ENCODE measurements around the gene TNRC6B.
A peak's percentile ranks its signal among the peaks of the same experiment; 100 is the strongest.

TNRC6B gene

DNA sequence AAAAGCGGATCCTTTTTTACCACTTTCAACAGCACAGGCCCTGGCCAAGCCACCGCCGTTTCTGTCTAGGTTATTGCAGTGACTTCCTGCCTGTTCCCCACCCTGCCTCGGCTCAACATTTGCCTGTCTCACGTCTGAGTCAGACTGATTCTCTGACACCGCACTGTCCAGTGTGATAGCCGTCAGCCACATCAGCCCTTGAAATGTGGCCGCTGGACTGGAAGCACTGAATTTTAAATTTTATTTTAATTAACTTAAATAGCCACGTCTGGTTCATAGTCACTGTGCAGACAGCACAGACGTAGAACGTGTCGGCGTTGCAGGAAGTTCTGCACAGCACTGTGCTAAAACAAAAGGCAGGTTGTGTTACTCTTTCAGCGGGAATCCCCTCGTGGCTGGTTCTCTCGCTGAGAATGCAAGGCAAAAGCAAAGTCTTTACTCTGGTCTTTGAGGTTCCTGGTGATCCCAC is 112.3 kb downstream of the TNRC6B start:
- Histone ChIP-seq H3K9me3 (ENCODE audit: low read length) (no peaks in the 10 kb centered on the region), H3K9ac (ENCODE audit: low read length) (peak overlapping the region; percentile 33; the same call in 1 of the 2 replicates), H3F3A (ENCODE audit: insufficient read depth, low read length) (no peaks in the 10 kb centered on the region), H2AFZ (ENCODE audit: low read length) (no peak overlapping the region), H3K79me2 (ENCODE audit: insufficient read depth, low read length) (no peaks in the 10 kb centered on the region), H3K4me1 (ENCODE audit: insufficient read depth, low read length, severe bottlenecking) (peaks cover 19% of the 10 kb centered on the region), H3K4me2 (ENCODE audit: low read length) (peak overlapping the region; percentile 38; the same call in 1 of the 2 replicates), H3K9me2 (ENCODE audit: low read depth, low read length) (no peaks in the 10 kb centered on the region), H3K27ac (ENCODE audit: low read depth, low read length, poor library complexity, severe bottlenecking) (peak overlapping the region; percentile 80), H3K36me3 (ENCODE audit: insufficient read depth, low read length) (peaks cover 87% of the 10 kb centered on the region), H4K20me1 (ENCODE audit: insufficient read depth, low read length) (no peaks in the 10 kb centered on the region), H3K4me3 (ENCODE audit: low read depth, low read length, poor library complexity, severe bottlenecking) (peak overlapping the region; percentile 14), H3K27me3 (ENCODE audit: insufficient read depth, low read length) (no peaks in the 10 kb centered on the region)
- TF ChIP-seq, protein P1, sequence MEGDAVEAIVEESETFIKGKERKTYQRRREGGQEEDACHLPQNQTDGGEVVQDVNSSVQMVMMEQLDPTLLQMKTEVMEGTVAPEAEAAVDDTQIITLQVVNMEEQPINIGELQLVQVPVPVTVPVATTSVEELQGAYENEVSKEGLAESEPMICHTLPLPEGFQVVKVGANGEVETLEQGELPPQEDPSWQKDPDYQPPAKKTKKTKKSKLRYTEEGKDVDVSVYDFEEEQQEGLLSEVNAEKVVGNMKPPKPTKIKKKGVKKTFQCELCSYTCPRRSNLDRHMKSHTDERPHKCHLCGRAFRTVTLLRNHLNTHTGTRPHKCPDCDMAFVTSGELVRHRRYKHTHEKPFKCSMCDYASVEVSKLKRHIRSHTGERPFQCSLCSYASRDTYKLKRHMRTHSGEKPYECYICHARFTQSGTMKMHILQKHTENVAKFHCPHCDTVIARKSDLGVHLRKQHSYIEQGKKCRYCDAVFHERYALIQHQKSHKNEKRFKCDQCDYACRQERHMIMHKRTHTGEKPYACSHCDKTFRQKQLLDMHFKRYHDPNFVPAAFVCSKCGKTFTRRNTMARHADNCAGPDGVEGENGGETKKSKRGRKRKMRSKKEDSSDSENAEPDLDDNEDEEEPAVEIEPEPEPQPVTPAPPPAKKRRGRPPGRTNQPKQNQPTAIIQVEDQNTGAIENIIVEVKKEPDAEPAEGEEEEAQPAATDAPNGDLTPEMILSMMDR (IDR thresholded peaks at IDR 0.05; ENCODE audit: low read length) = no peak
- TF ChIP-seq EZH2 (IDR thresholded peaks at IDR 0.05; ENCODE audit: borderline replicate concordance, low read length) = no peak

DNA sequence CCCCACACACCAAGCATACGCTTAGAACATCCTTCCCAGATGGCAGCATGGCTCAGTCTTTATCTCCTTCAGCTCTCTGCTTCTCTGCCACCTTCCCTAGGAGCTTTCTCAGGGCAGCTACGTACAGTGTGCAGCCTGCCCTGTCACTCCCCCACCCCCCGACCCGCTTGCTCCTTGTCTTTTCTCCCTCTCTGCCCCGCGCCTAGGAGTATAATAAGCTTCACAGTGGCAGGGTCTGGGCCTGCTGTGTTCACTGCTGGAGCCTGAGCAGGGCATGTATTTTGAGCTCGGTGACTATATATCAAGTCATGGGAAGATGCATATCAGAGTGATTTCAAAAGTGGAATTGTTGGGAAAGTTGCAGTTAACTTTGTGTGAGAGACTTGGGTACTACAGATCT is 112.8 kb downstream of the TNRC6B start:
- no peaks in the 10 kb centered on the region for H3K79me2 ChIP-seq (ENCODE audit: insufficient read depth, low read length)
- no peaks in the 10 kb centered on the region for H3K9me3 ChIP-seq (ENCODE audit: low read length)
- H3K4me1 ChIP-seq (ENCODE audit: insufficient read depth, low read length, severe bottlenecking) = peaks cover 19% of the 10 kb centered on the region
- H4K20me1 ChIP-seq (ENCODE audit: insufficient read depth, low read length) = no peaks in the 10 kb centered on the region
- no peaks in the 10 kb centered on the region for H3K9me2 ChIP-seq (ENCODE audit: low read depth, low read length)
- H3K4me2 ChIP-seq (ENCODE audit: low read length) = peak overlapping the region; percentile 38; the same call in 1 of the 2 replicates
- no peaks in the 10 kb centered on the region for H3K27me3 ChIP-seq (ENCODE audit: insufficient read depth, low read length)
- H3K9ac ChIP-seq (ENCODE audit: low read length) = peak overlapping the region; percentile 33; the same call in 1 of the 2 replicates
- H2AFZ ChIP-seq (ENCODE audit: low read length) = no peak overlapping the region
- H3F3A ChIP-seq (ENCODE audit: insufficient read depth, low read length) = no peaks in the 10 kb centered on the region
- H3K4me3 ChIP-seq (ENCODE audit: low read depth, low read length, poor library complexity, severe bottlenecking) = no peak overlapping the region
- TF ChIP-seq, protein P1 (IDR thresholded peaks at IDR 0.05; ENCODE audit: low read length) = no peak
- TF ChIP-seq EZH2 (IDR thresholded peaks at IDR 0.05; ENCODE audit: borderline replicate concordance, low read length) = no peak
- H3K27ac ChIP-seq (ENCODE audit: low read depth, low read length, poor library complexity, severe bottlenecking) = peak overlapping the region; percentile 80
- peaks cover 85% of the 10 kb centered on the region for H3K36me3 ChIP-seq (ENCODE audit: insufficient read depth, low read length)

DNA sequence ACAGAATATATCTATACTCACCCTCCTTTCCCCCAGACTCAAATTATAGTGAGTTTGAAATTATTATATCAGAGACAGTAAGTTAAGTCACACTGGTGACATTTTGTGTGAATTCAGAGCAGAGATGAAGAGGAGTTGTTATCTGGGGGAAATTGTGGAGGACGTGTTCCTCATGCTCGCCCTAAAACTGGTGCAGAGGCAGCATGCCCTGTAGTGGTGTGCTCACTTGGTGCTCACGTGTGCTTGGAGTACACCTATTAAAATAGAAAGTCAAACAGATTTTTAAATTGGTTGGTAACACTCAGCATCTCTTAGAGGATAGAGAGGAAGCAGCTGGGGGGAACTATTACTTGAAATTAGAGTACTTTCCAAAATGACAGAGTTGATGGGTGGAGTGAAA is 117.0 kb downstream of the TNRC6B start:
- no peaks in the 10 kb centered on the region for H3K79me2 ChIP-seq (ENCODE audit: insufficient read depth, low read length)
- H3F3A ChIP-seq (ENCODE audit: insufficient read depth, low read length) = no peaks in the 10 kb centered on the region
- H3K9ac ChIP-seq (ENCODE audit: low read length) = no peak overlapping the region
- no peaks in the 10 kb centered on the region for H3K9me2 ChIP-seq (ENCODE audit: low read depth, low read length)
- no peak overlapping the region for H3K4me2 ChIP-seq (ENCODE audit: low read length)
- peaks cover 71% of the 10 kb centered on the region for H3K36me3 ChIP-seq (ENCODE audit: insufficient read depth, low read length)
- no peaks in the 10 kb centered on the region for H4K20me1 ChIP-seq (ENCODE audit: insufficient read depth, low read length)
- no peak for TF ChIP-seq EZH2 (IDR thresholded peaks at IDR 0.05; ENCODE audit: borderline replicate concordance, low read length)
- TF ChIP-seq, protein P1 (IDR thresholded peaks at IDR 0.05; ENCODE audit: low read length) = no peak
- peaks cover 10% of the 10 kb centered on the region for H3K4me1 ChIP-seq (ENCODE audit: insufficient read depth, low read length, severe bottlenecking)
- H2AFZ ChIP-seq (ENCODE audit: low read length) = no peak overlapping the region
- no peak overlapping the region for H3K4me3 ChIP-seq (ENCODE audit: low read depth, low read length, poor library complexity, severe bottlenecking)
- H3K27me3 ChIP-seq (ENCODE audit: insufficient read depth, low read length) = no peaks in the 10 kb centered on the region
- no peak overlapping the region for H3K27ac ChIP-seq (ENCODE audit: low read depth, low read length, poor library complexity, severe bottlenecking)
- H3K9me3 ChIP-seq (ENCODE audit: low read length) = no peaks in the 10 kb centered on the region

Measured in OCI-LY1 (cell line).